H1 (cell line): ENCODE measurements around the gene FXR2. TPM values are rescaled to one million over a fixed set of nuclear protein-coding genes. Genes with fewer than 3 reads are reported as not detected.

Experiments used
- ASH2L ChIP-seq: fragments of 200-600, 300-600 bp; sonication (generic); IDR thresholded peaks from one replicate; pipeline ENCODE4 v1.7.1; 2017; ENCODE audit warnings: low read length
- CTBP2 ChIP-seq: IDR thresholded peaks from 2 replicates; pipeline ENCODE4 v1.7.0; 2011; ENCODE audit warnings: borderline replicate concordance, mild to moderate bottlenecking, moderate library complexity, mixed read lengths, low read length; ENCODE audit not compliant: insufficient read depth, insufficient read length
- EP300 ChIP-seq, 2 experiments: IDR thresholded peaks; 1 replicate in 1 of 2; 2 replicates in 1 of 2; pipeline ENCODE4 v1.6.1; 2011 to 2012; ENCODE audit warnings: low read depth in 2 of 2, low read length in 2 of 2, mild to moderate bottlenecking in 2 of 2, borderline replicate concordance in 1 of 2, inconsistent platforms in 1 of 2, moderate library complexity in 1 of 2
- HDAC2 ChIP-seq, 2 experiments: fragments of 300-600 bp in 1 of 2; sonication (generic) in 1 of 2; IDR thresholded peaks; 2 replicates each; pipeline ENCODE4 v1.6.1; 2011 to 2012; ENCODE audit warnings: low read depth in 2 of 2, low read length in 2 of 2, mild to moderate bottlenecking in 2 of 2, moderate library complexity in 2 of 2, borderline replicate concordance in 1 of 2, inconsistent platforms in 1 of 2
- KDM5A ChIP-seq: fragments of 200-600 bp; IDR thresholded peaks from 2 replicates; pipeline ENCODE4 v1.7.1; 2012; ENCODE audit warnings: mild to moderate bottlenecking, low read length, inconsistent platforms, mixed read lengths
- NANOG ChIP-seq: IDR thresholded peaks from 2 replicates; pipeline ENCODE4 v1.6.1; 2011; ENCODE audit warnings: low read length, low read depth, mild to moderate bottlenecking, inconsistent platforms; ENCODE audit not compliant: insufficient read depth, poor library complexity, severe bottlenecking
- NRF1 ChIP-seq: IDR thresholded peaks from 2 replicates; pipeline ENCODE4 v1.6.1; 2011; ENCODE audit warnings: mild to moderate bottlenecking, low read depth, low read length, improper control_type of control experiment
- PHF8 ChIP-seq: fragments of 200-600 bp; sonication (generic); conservative IDR thresholded peaks from 2 replicates; pipeline ENCODE4 v1.7.1; 2012; ENCODE audit warnings: low read depth, mild to moderate bottlenecking, inconsistent platforms, low read length, moderate library complexity
- POLR2AphosphoS5 ChIP-seq: IDR thresholded peaks from 2 replicates; pipeline ENCODE4 v1.6.1; 2011; ENCODE audit warnings: low read depth, low read length
- SP4 ChIP-seq: IDR thresholded peaks from 2 replicates; pipeline ENCODE4 v1.6.1; 2012; ENCODE audit warnings: low read length, inconsistent platforms
- TAF7 ChIP-seq: optimal IDR thresholded peaks from 2 replicates; pipeline ENCODE3; 2011; ENCODE audit warnings: low read depth, mild to moderate bottlenecking, inconsistent platforms, low read length, moderate library complexity, borderline replicate concordance
- TCF12 ChIP-seq: IDR thresholded peaks from 2 replicates; pipeline ENCODE4 v1.6.1; 2011; ENCODE audit warnings: low read depth, mild to moderate bottlenecking, low read length
- YY1 ChIP-seq: IDR thresholded peaks from 2 replicates; pipeline ENCODE4 v1.6.1; 2011; ENCODE audit warnings: low read depth, mild to moderate bottlenecking, low read length
- polyA plus RNA-seq, 7 experiments: library from polyadenylated mRNA; depleted of rRNA in 3 of 7; stranded (reverse) in 5 of 7; unstranded in 2 of 7; fragments of >200 nt in 5 of 7; fragments of 200-250 nt in 2 of 7; gene quantifications; 1 replicate in 5 of 7; 2 replicates in 1 of 7; 4 replicates in 1 of 7; pipeline versions ENCODE4 v1.2.1 to v1.2.3, GENCODE V29; 2011 to 2013; ENCODE audit warnings: missing spikeins in 2 of 7, mixed read lengths in 2 of 7
- total RNA-seq: library from RNA; stranded (reverse); fragmentation: NEBNext Ultra II Directional; extraction: Animal tissue kit (Norgen Biotek cat#: 25700); gene quantifications from 2 replicates; pipeline ENCODE4 v1.2.1, GENCODE V29; 2021
- TF ChIP-seq, protein P1 (sequence below), 3 experiments: IDR thresholded peaks; 1 replicate in 2 of 3; 2 replicates in 1 of 3; pipeline versions ENCODE4 v1.5.1 to v1.6.1; 2011; ENCODE audit warnings: low read length in 3 of 3, mild to moderate bottlenecking in 3 of 3, inconsistent platforms in 2 of 3, low read depth in 1 of 3, moderate library complexity in 1 of 3; ENCODE audit not compliant: insufficient read depth in 1 of 3; ENCODE audit errors: control extremely low read depth in 1 of 3
- TF ChIP-seq, protein P2 (sequence below): IDR thresholded peaks from 2 replicates; pipeline ENCODE4 v1.6.1; 2011; ENCODE audit warnings: low read depth, mild to moderate bottlenecking, low read length; ENCODE audit not compliant: insufficient read depth
- TF ChIP-seq, protein P3 (sequence below): IDR thresholded peaks from 2 replicates; pipeline ENCODE4 v1.6.1; 2012; ENCODE audit warnings: inconsistent platforms
- TF ChIP-seq, protein P4 (sequence below): IDR thresholded peaks from 2 replicates; pipeline ENCODE4 v1.6.1; 2012; ENCODE audit warnings: low read length, inconsistent platforms

FXR2 gene
- total and polyA plus RNA-seq, 2 of the 8 experiments (the other 6 are each of a cell fraction or from before 2014, with no cell fraction given): 26.2 to 44.0 TPM

DNA sequence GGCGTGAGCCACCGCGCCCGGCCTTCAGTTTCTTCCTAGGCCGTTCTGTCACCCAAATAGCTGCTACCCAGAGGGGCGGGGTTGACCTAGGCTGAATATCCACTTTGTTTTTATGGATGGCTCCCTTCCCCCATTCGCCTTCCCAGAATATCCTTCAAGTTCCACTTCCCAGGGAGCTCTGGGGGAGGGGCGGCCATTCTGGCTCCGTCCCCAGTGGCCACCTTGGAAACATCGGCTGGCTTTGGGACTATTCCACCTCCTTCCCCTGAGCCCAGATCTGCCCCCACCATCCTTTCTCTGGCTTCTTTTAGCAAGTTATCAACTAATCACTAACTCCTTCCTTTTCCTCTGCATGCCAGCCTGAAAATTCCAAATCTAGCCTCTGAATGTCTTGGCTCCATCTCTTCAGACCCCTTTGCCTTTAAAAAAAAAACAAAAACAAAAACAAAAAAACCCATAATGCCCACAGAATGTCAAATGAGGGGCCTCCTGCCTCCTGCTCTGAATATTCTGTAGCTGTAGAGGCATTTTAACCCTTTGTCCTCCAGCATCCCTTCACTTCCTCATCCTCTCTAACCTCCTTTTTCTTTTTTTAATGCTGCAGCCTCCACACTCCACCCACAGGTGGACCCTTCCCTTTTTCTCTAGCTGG is 42.4 kb upstream of the FXR2 start (continued):
- TF ChIP-seq TAF7 (peak; percentile 97), HDAC2 (IDR thresholded peaks at IDR 0.05; ENCODE audit: borderline replicate concordance in 1 of 2, low read depth in 2 of 2, low read length in 2 of 2) (peak in 1 of 2 experiments; percentile 67; a peak in 1 of 4 replicates), NRF1 (no peak), POLR2AphosphoS5 (peak; percentile 43; the same call in 1 of the 2 replicates), TCF12 (0 out of 2 replicates have a peak, but pooled peaks have one; percentile 50), EP300 (IDR thresholded peaks at IDR 0.05; ENCODE audit: borderline replicate concordance in 1 of 2, low read depth in 2 of 2, low read length in 2 of 2) (0 out of 3 replicates have a peak, but pooled peaks of 1 of the 2 experiments have one; percentile 67), YY1 (peak; percentile 80), ASH2L (peak; percentile 99), SP4 (no peak), CTBP2 (no peak), PHF8 (peak; percentile 28; the same call in 1 of the 2 replicates), KDM5A (no peak), NANOG (no peak)
- TF ChIP-seq, protein P1, sequence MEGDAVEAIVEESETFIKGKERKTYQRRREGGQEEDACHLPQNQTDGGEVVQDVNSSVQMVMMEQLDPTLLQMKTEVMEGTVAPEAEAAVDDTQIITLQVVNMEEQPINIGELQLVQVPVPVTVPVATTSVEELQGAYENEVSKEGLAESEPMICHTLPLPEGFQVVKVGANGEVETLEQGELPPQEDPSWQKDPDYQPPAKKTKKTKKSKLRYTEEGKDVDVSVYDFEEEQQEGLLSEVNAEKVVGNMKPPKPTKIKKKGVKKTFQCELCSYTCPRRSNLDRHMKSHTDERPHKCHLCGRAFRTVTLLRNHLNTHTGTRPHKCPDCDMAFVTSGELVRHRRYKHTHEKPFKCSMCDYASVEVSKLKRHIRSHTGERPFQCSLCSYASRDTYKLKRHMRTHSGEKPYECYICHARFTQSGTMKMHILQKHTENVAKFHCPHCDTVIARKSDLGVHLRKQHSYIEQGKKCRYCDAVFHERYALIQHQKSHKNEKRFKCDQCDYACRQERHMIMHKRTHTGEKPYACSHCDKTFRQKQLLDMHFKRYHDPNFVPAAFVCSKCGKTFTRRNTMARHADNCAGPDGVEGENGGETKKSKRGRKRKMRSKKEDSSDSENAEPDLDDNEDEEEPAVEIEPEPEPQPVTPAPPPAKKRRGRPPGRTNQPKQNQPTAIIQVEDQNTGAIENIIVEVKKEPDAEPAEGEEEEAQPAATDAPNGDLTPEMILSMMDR (IDR thresholded peaks at IDR 0.05; ENCODE audit: control extremely low read depth in 1 of 3, insufficient read depth in 1 of 3, low read depth in 1 of 3, low read length in 3 of 3): peak in 2 of 3 experiments; percentile 9 to 29; a peak in 2 of 4 replicates
- TF ChIP-seq, protein P2, sequence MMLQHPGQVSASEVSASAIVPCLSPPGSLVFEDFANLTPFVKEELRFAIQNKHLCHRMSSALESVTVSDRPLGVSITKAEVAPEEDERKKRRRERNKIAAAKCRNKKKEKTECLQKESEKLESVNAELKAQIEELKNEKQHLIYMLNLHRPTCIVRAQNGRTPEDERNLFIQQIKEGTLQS: no peak
- TF ChIP-seq, protein P3, sequence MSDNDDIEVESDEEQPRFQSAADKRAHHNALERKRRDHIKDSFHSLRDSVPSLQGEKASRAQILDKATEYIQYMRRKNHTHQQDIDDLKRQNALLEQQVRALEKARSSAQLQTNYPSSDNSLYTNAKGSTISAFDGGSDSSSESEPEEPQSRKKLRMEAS: no peak
- TF ChIP-seq, protein P4, sequence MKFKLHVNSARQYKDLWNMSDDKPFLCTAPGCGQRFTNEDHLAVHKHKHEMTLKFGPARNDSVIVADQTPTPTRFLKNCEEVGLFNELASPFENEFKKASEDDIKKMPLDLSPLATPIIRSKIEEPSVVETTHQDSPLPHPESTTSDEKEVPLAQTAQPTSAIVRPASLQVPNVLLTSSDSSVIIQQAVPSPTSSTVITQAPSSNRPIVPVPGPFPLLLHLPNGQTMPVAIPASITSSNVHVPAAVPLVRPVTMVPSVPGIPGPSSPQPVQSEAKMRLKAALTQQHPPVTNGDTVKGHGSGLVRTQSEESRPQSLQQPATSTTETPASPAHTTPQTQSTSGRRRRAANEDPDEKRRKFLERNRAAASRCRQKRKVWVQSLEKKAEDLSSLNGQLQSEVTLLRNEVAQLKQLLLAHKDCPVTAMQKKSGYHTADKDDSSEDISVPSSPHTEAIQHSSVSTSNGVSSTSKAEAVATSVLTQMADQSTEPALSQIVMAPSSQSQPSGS: peak; percentile 66; the same call in 1 of the 2 replicates
